IMR-90 (cell line): Measurements from ENCODE around the gene DIP2B. TPM values are rescaled to one million over a fixed set of nuclear protein-coding genes. Genes with fewer than 3 reads are reported as not detected.
A peak's percentile ranks its signal among the peaks of the same experiment; 100 is the strongest.

Experiments
- ATAC-seq: fragments of 200-7000 bp; cut with Tn5 transposase; 2 replicates; pipeline ENCODE4 v1.9.1; 2020; ENCODE audit warnings: low read depth, mild to moderate bottlenecking, moderate library complexity
- BruUV-seq: library from RNA; stranded (reverse); fragments of 400-500 nt; replicated peaks from 2 replicates; lab custom pipeline; 2021; lab: Mats Ljungman, UMichigan
- CTCF ChIA-PET: fragments of 300-600 bp; formaldehyde crosslinking; extraction: SDS; loops from one replicate; lab custom pipeline; 2021; ENCODE audit warnings: antibody characterized with exemption; lab: Yijun Ruan, JAX
- POLR2A ChIA-PET: fragments of 300-600 bp; sonication (Branson Sonifier 250); formaldehyde crosslinking; loops from one replicate; lab custom pipeline; 2022; ENCODE audit warnings: antibody characterized with exemption; ENCODE audit not compliant: unreplicated experiment; lab: Charles Lee
- DNase-seq: peaks from one replicate; pipeline ENCODE4 v3.0.0; 2013
- H2AFZ ChIP-seq: replicated peaks from 2 replicates; pipeline ENCODE3; 2013; ENCODE audit warnings: low read length, mild to moderate bottlenecking; ENCODE audit not compliant: poor library complexity
- H2AK5ac ChIP-seq: 2 replicates; pipeline ENCODE4 v1.6.1; 2013; ENCODE audit warnings: low read depth, low read length, inconsistent platforms
- H2AK9ac ChIP-seq: replicated peaks from 2 replicates; pipeline ENCODE3; 2013; ENCODE audit warnings: mild to moderate bottlenecking, low read depth, low read length, moderate library complexity; ENCODE audit not compliant: poor library complexity
- H2BK120ac ChIP-seq: 2 replicates; pipeline ENCODE4 v1.6.1; 2013; ENCODE audit warnings: low read depth, low read length, inconsistent platforms
- H2BK15ac ChIP-seq: 3 replicates; pipeline ENCODE4 v1.6.1; 2013; ENCODE audit warnings: low read depth, low read length, inconsistent platforms
- H2BK20ac ChIP-seq: 2 replicates; pipeline ENCODE4 v1.6.1; 2013; ENCODE audit warnings: low read depth, mild to moderate bottlenecking, inconsistent platforms, low read length, moderate library complexity
- H2BK5ac ChIP-seq: 2 replicates; pipeline ENCODE4 v1.6.1; 2013; ENCODE audit warnings: mild to moderate bottlenecking, low read depth, low read length, inconsistent platforms; ENCODE audit not compliant: poor library complexity, severe bottlenecking
- H3K14ac ChIP-seq: replicated peaks from 2 replicates; pipeline ENCODE4 v1.6.1; 2013; ENCODE audit warnings: low read depth, low read length, inconsistent platforms
- H3K18ac ChIP-seq: 2 replicates; pipeline ENCODE4 v1.6.1; 2013; ENCODE audit warnings: low read depth, low read length, control low read depth
- H3K23ac ChIP-seq: 2 replicates; pipeline ENCODE4 v1.6.1; 2013; ENCODE audit warnings: low read depth, low read length, inconsistent platforms
- H3K27ac ChIP-seq: 2 replicates; pipeline ENCODE4 v1.5.1; 2013; ENCODE audit warnings: mild to moderate bottlenecking, control low read depth, low read length; ENCODE audit not compliant: insufficient read depth
- H3K27me3 ChIP-seq: 2 replicates; pipeline ENCODE4 v1.6.1; 2013; ENCODE audit warnings: low read length; ENCODE audit not compliant: control insufficient read depth, insufficient read depth
- H3K36me3 ChIP-seq: 2 replicates; pipeline ENCODE4 v1.6.1; 2013; ENCODE audit warnings: low read length, mixed read lengths; ENCODE audit not compliant: control insufficient read depth, insufficient read depth
- H3K4ac ChIP-seq: 2 replicates; pipeline ENCODE4 v1.6.1; 2013; ENCODE audit warnings: low read depth, low read length, inconsistent platforms
- H3K4me1 ChIP-seq: 2 replicates; pipeline ENCODE4 v1.6.1; 2013; ENCODE audit warnings: low read length, mixed read lengths; ENCODE audit not compliant: control insufficient read depth, insufficient read depth
- H3K4me2 ChIP-seq: 2 replicates; pipeline ENCODE4 v1.6.1; 2013; ENCODE audit warnings: low read depth, mild to moderate bottlenecking, control low read depth, low read length, moderate library complexity
- H3K4me3 ChIP-seq: 2 replicates; pipeline ENCODE4 v1.5.1; 2013; ENCODE audit warnings: low read depth, mild to moderate bottlenecking, control low read depth, low read length, moderate library complexity; ENCODE audit not compliant: insufficient read depth
- H3K56ac ChIP-seq: 2 replicates; pipeline ENCODE4 v1.6.1; 2013; ENCODE audit warnings: low read length, inconsistent platforms; ENCODE audit not compliant: insufficient read depth; ENCODE audit errors: extremely low read depth
- H3K79me1 ChIP-seq, 2 experiments: 2 replicates each; pipeline ENCODE4 v1.6.1; 2013; ENCODE audit warnings: low read length in 2 of 2, inconsistent platforms in 1 of 2, low read depth in 1 of 2
- H3K9ac ChIP-seq: 2 replicates; pipeline ENCODE4 v1.6.1; 2013; ENCODE audit warnings: low read depth, low read length, control low read depth
- H3K9me1 ChIP-seq: 2 replicates; pipeline ENCODE4 v1.6.1; 2013; ENCODE audit warnings: low read length, inconsistent platforms; ENCODE audit not compliant: insufficient read depth
- H3K9me3 ChIP-seq: 2 replicates; pipeline ENCODE4 v1.6.1; 2013; ENCODE audit warnings: low read length; ENCODE audit not compliant: control insufficient read depth, insufficient read depth
- H4K20me1 ChIP-seq: 2 replicates; pipeline ENCODE4 v1.6.1; 2013; ENCODE audit warnings: low read length, inconsistent platforms; ENCODE audit not compliant: insufficient read depth
- H4K5ac ChIP-seq: 2 replicates; pipeline ENCODE4 v1.6.1; 2013; ENCODE audit warnings: mild to moderate bottlenecking, low read depth, low read length, control low read depth
- H4K8ac ChIP-seq, 2 experiments: 2 replicates each; pipeline ENCODE4 v1.6.1; 2013; ENCODE audit warnings: low read depth in 2 of 2, low read length in 2 of 2, control low read depth in 1 of 2, inconsistent platforms in 1 of 2
- H4K91ac ChIP-seq: 2 replicates; pipeline ENCODE4 v1.6.1; 2013; ENCODE audit warnings: low read depth, low read length, inconsistent platforms; ENCODE audit not compliant: insufficient read depth
- BHLHE40 ChIP-seq: fragments of 150-350 bp; IDR thresholded peaks from 2 replicates; pipeline ENCODE4 v1.6.1; 2016; ENCODE audit warnings: mild to moderate bottlenecking, low read depth, low read length
- CHD1 ChIP-seq: IDR thresholded peaks from 2 replicates; pipeline ENCODE4 v1.6.1; 2012; ENCODE audit warnings: low read depth, low read length, improper control_type of control experiment
- CTCF ChIP-seq: conservative IDR thresholded peaks from 2 replicates; pipeline ENCODE4 v1.5.1; 2012; ENCODE audit warnings: mild to moderate bottlenecking, low read depth, low read length, improper control_type of control experiment
- MAZ ChIP-seq: IDR thresholded peaks from 2 replicates; pipeline ENCODE4 v1.6.1; 2012; ENCODE audit warnings: low read depth, mild to moderate bottlenecking, low read length, improper control_type of control experiment, moderate library complexity, borderline replicate concordance
- MXI1 ChIP-seq: IDR thresholded peaks from 2 replicates; pipeline ENCODE4 v1.6.1; 2012; ENCODE audit warnings: low read depth, mild to moderate bottlenecking, low read length, moderate library complexity, borderline replicate concordance
- POLR2A ChIP-seq: IDR thresholded peaks from 2 replicates; pipeline ENCODE4 v1.6.1; 2012; ENCODE audit warnings: mild to moderate bottlenecking, low read depth, low read length
- RCOR1 ChIP-seq: IDR thresholded peaks from 2 replicates; pipeline ENCODE4 v1.6.1; 2012; ENCODE audit warnings: mild to moderate bottlenecking, low read length, improper control_type of control experiment; ENCODE audit not compliant: insufficient replicate concordance
- RFX5 ChIP-seq: IDR thresholded peaks from 2 replicates; pipeline ENCODE4 v1.8.0; 2012; ENCODE audit warnings: low read depth, mild to moderate bottlenecking, low read length, moderate library complexity
- SMC3 ChIP-seq: fragments of 150-350 bp; IDR thresholded peaks from 2 replicates; pipeline ENCODE4 v1.6.1; 2016; ENCODE audit warnings: low read depth, mild to moderate bottlenecking, antibody characterized with exemption, low read length, moderate library complexity
- WGBS, 2 experiments: methylation state at CpG; one replicate each; pipeline versions ENCODE4 v1.1.5 to v1.1.7; 2013; ENCODE audit warnings: missing lambda C conversion rate in 2 of 2; ENCODE audit not compliant: insufficient read length in 1 of 2; ENCODE audit errors: extremely low coverage in 2 of 2; 5-methylcytosine and 5-hydroxymethylcytosine counted together
- dilution Hi-C: fragments of 300-500 bp; cut with HindIII; formaldehyde crosslinking; loops from one replicate; pipeline ENCODE4 v1.14.3; 2018; ENCODE audit warnings: low sequenced_read_pairs; ENCODE audit not compliant: unreplicated experiment
- in situ Hi-C: fragments of 300-500 bp; cut with MboI; formaldehyde crosslinking; loops from 3 replicates; pipeline ENCODE4 v1.14.3; 2019; ENCODE audit warnings: low sequenced_read_pairs, inconsistent platforms, mixed read lengths
- intact Hi-C: fragments of 100-400 bp; cut with micrococcal nuclease; formaldehyde crosslinking; loops from 2 replicates; pipeline ENCODE4 v1.10.0; 2022
- polyA plus RNA-seq, 3 experiments: library from polyadenylated mRNA; depleted of rRNA; stranded (reverse); fragments of >200 nt; gene quantifications; 2 replicates each; pipeline ENCODE4 v1.2.3, GENCODE V29; 2012; ENCODE audit warnings: low replicate concordance in 1 of 3
- total RNA-seq: library from RNA; depleted of rRNA; stranded (reverse); fragments of >200 nt; gene quantifications from 2 replicates; pipeline ENCODE4 v1.2.3, GENCODE V29; 2012

The DIP2B gene
- total and polyA plus RNA-seq, 2 of the 4 experiments (the other 2 are of a cell fraction): 7.7 to 12.9 TPM

GRCh38 chr12:50784501-50784900 is 279.7 kb downstream of the DIP2B start:
- no peaks in the 10 kb centered on the region; the same call in 1 of the 2 replicates for H3K9me3 ChIP-seq
- H3K14ac ChIP-seq: peak overlapping the region; percentile 35; the same call in 1 of the 2 replicates
- no peak overlapping the region for H2AFZ ChIP-seq
- peaks cover 4% of the 10 kb centered on the region; the same call in 1 of the 2 replicates for H3K36me3 ChIP-seq
- H3K18ac ChIP-seq: no peak overlapping the region
- intact Hi-C loops (no loop called here), in situ Hi-C loops (no loop called here), dilution Hi-C loops (no loop called here)
- no peak overlapping the region for H2BK20ac ChIP-seq
- H3K79me1 ChIP-seq: peaks cover 17 to 51% of the 10 kb centered on the region in 2 experiments
- H3K27me3 ChIP-seq: no peaks in the 10 kb centered on the region
- H3K23ac ChIP-seq: no peak overlapping the region
- DNase-seq (no peak), ATAC-seq (no peak)
- no peak overlapping the region for H3K9ac ChIP-seq
- no peak overlapping the region; the same call in 1 of the 2 replicates for H3K4ac ChIP-seq
- TF ChIP-seq RCOR1 (no peak), SMC3 (no peak), POLR2A (no peak), BHLHE40 (no peak), MAZ (no peak), MXI1 (no peak), CHD1 (no peak), RFX5 (no peak), CTCF (no peak)
- H3K4me3 ChIP-seq: no peak overlapping the region
- POLR2A ChIA-PET: no interaction called here
- no peak overlapping the region for H3K4me2 ChIP-seq
- WGBS, 2 experiments: 94% methylated on average over 3 of the region's 4 CpGs; no CpG with 5 or more reads in 1 of the 2 experiments
- H3K9me1 ChIP-seq: peaks cover 13% of the 10 kb centered on the region
- no peak overlapping the region for H2BK5ac ChIP-seq
- no peak overlapping the region for H4K5ac ChIP-seq
- H3K4me1 ChIP-seq: peaks cover 20% of the 10 kb centered on the region
- peak overlapping the region; percentile 38; the same call in 1 of the 2 replicates for H2BK120ac ChIP-seq
- no peaks in the 10 kb centered on the region; the same call in 1 of the 2 replicates for H4K20me1 ChIP-seq
- no TSS peak for BruUV-seq
- no peak overlapping the region for H3K56ac ChIP-seq
- H4K91ac ChIP-seq: peak overlapping the region; percentile 19; the same call in 1 of the 2 replicates
- 0 out of 3 replicates have a peak overlapping the region, but pooled peaks have one; percentile 45 for H2BK15ac ChIP-seq
- H3K27ac ChIP-seq: no peak overlapping the region
- CTCF ChIA-PET: interaction anchor here (0.5 kb wide), 1 partner anchor 202 kb away, joined by 3 read pairs; no protein-coding TSS in a partner anchor
- peak overlapping the region; percentile 83 for H2AK5ac ChIP-seq
- no peak overlapping the region for H2AK9ac ChIP-seq
- H4K8ac ChIP-seq: peak overlapping the region in 1 of 2 experiments; percentile 3; a peak in 1 of 4 replicates
